ENCODE results near the gene PPIF. TPM values are rescaled to one million over a fixed set of nuclear protein-coding genes. Genes with fewer than 3 reads are reported as not detected.

PPIF gene
- total and polyA plus RNA-seq, 2 of the 13 experiments (the other 11 are each of a cell fraction or from before 2014, with no cell fraction given): 147 to 157 TPM

GRCh38 chr10:79380125-79380945 is 33.1 kb downstream of the PPIF start (continued):
- TF ChIP-seq ZBTB39 (CRISPR knock-in tag; IDR thresholded peaks at IDR 0.05) (no peak), ZGPAT (CRISPR knock-in tag; IDR thresholded peaks at IDR 0.05) (peak; percentile 63; the same call in 1 of the 2 replicates), ATM (IDR thresholded peaks at IDR 0.05; ENCODE audit: borderline replicate concordance) (no peak), PAWR (CRISPR knock-in tag; IDR thresholded peaks at IDR 0.05; ENCODE audit: borderline replicate concordance) (peak; percentile 88; the same call in 1 of the 2 replicates), HNF1A (IDR thresholded peaks at IDR 0.05; ENCODE audit: low read depth) (no peak), HNF1A (CRISPR knock-in tag; IDR thresholded peaks at IDR 0.05; ENCODE audit: borderline replicate concordance) (0 out of 2 replicates have a peak, but pooled peaks have one; percentile 60), SALL1 (CRISPR knock-in tag; IDR thresholded peaks at IDR 0.05) (peak; percentile 90), NFE2L2 (IDR thresholded peaks at IDR 0.05; ENCODE audit: low read length) (no peak), EZH2 (conservative IDR thresholded peaks at IDR 0.05; ENCODE audit: low read depth, low read length) (no peak), USF2 (IDR thresholded peaks at IDR 0.05; ENCODE audit: low read depth, low read length) (no peak), USF2 (CRISPR knock-in tag; IDR thresholded peaks at IDR 0.05; ENCODE audit: borderline replicate concordance) (peak; percentile 86; the same call in 1 of the 2 replicates), NFAT5 (CRISPR knock-in tag; IDR thresholded peaks at IDR 0.05) (no peak)

Measured in HepG2 (cell line).